Astrocyte (in vitro differentiated cells and primary cell): ENCODE data around the gene SKIL.
A peak's percentile ranks its signal among the peaks of the same experiment; 100 is the strongest.

Source experiments
- EZH2 ChIP-seq: IDR thresholded peaks from 2 replicates; pipeline ENCODE4 v1.6.1; 2012; ENCODE audit warnings: mild to moderate bottlenecking, low read length, inconsistent platforms; ENCODE audit not compliant: insufficient read depth
- TF ChIP-seq, protein P1 (sequence below): IDR thresholded peaks from 2 replicates; pipeline ENCODE4 v1.5.1; 2011; ENCODE audit warnings: low read depth, mild to moderate bottlenecking, inconsistent platforms, low read length, moderate library complexity; ENCODE audit not compliant: insufficient read depth

DNA sequence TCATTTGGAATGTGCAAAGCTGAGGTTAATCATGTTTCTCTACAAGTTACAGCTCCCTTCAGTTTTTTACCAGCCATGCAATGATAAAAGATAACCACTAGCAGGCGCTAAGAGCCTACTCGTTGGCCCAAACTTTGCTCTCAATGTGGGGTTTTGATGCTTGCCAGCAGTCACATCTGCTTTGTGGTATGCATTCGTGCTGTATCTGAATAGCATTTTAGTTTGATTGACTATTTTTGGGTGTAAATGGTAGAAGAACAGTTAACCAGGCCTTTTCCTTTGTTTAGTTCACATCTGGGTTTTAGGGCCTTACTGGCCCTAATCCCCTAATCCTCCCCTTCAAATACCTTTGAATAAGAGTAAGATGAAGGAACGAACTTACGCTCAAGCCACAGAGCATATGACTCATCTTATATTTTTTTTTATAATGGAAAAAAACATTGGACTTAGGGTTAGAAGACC, 56.7 kb downstream of the SKIL start:
- TF ChIP-seq, protein P1, sequence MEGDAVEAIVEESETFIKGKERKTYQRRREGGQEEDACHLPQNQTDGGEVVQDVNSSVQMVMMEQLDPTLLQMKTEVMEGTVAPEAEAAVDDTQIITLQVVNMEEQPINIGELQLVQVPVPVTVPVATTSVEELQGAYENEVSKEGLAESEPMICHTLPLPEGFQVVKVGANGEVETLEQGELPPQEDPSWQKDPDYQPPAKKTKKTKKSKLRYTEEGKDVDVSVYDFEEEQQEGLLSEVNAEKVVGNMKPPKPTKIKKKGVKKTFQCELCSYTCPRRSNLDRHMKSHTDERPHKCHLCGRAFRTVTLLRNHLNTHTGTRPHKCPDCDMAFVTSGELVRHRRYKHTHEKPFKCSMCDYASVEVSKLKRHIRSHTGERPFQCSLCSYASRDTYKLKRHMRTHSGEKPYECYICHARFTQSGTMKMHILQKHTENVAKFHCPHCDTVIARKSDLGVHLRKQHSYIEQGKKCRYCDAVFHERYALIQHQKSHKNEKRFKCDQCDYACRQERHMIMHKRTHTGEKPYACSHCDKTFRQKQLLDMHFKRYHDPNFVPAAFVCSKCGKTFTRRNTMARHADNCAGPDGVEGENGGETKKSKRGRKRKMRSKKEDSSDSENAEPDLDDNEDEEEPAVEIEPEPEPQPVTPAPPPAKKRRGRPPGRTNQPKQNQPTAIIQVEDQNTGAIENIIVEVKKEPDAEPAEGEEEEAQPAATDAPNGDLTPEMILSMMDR = peak; percentile 100
- no peak for TF ChIP-seq EZH2
